Karpas-422 (cell line): ENCODE data around the gene TNNI2. TPM values are rescaled to one million over a fixed set of nuclear protein-coding genes. Genes with fewer than 3 reads are reported as not detected.

Experiments used
- DNase-seq: peaks from one replicate; pipeline ENCODE4 v3.0.0-alpha.2; 2015
- H2AFZ ChIP-seq: fragments of 200-600 bp; sonication (generic); 2 replicates; pipeline ENCODE4 v1.6.1; 2014; ENCODE audit warnings: antibody characterized with exemption, low read length, mixed read lengths
- H3K27ac ChIP-seq: fragments of 200-600 bp; sonication (generic); 2 replicates; pipeline ENCODE4 v1.5.1; 2014; ENCODE audit warnings: mild to moderate bottlenecking, low read length, moderate library complexity
- H3K27me3 ChIP-seq: fragments of 200-600 bp; sonication (generic); 2 replicates; pipeline ENCODE4 v1.6.1; 2014; ENCODE audit warnings: low read length, mixed read lengths
- H3K36me3 ChIP-seq: fragments of 200-600 bp; sonication (generic); 2 replicates; pipeline ENCODE4 v1.6.1; 2014; ENCODE audit warnings: low read length, mixed read lengths; ENCODE audit not compliant: insufficient read depth
- H3K4me1 ChIP-seq: fragments of 200-600 bp; sonication (generic); 2 replicates; pipeline ENCODE4 v1.6.1; 2014; ENCODE audit warnings: mild to moderate bottlenecking, low read length, mixed read lengths
- H3K4me2 ChIP-seq: fragments of 200-600 bp; sonication (generic); 2 replicates; pipeline ENCODE4 v1.6.1; 2014; ENCODE audit warnings: low read length, low read depth, mild to moderate bottlenecking; ENCODE audit not compliant: poor library complexity, severe bottlenecking
- H3K4me3 ChIP-seq: fragments of 200-600 bp; sonication (generic); 2 replicates; pipeline ENCODE4 v1.5.1; 2014; ENCODE audit warnings: mild to moderate bottlenecking, antibody characterized with exemption, low read length, mixed read lengths
- H3K79me2 ChIP-seq: fragments of 200-600 bp; sonication (generic); 2 replicates; pipeline ENCODE4 v1.6.1; 2014; ENCODE audit warnings: mild to moderate bottlenecking, low read length, mixed read lengths
- H3K9ac ChIP-seq: fragments of 200-600 bp; sonication (generic); 2 replicates; pipeline ENCODE4 v1.6.0; 2014; ENCODE audit warnings: low read length
- H3K9me2 ChIP-seq: fragments of 200-600 bp; sonication (generic), shearing (Covaris generic); replicated peaks from 2 replicates; pipeline ENCODE4 v1.6.0; 2014; ENCODE audit warnings: mild to moderate bottlenecking, low read length, moderate library complexity; ENCODE audit not compliant: insufficient read depth
- H3K9me3 ChIP-seq: fragments of 300-700, 200-600 bp; sonication (generic); 2 replicates; pipeline ENCODE4 v1.6.1; 2014; ENCODE audit warnings: low read length, mixed read lengths
- H4K20me1 ChIP-seq: fragments of 200-600 bp; sonication (generic); 2 replicates; pipeline ENCODE4 v1.6.1; 2014; ENCODE audit warnings: mild to moderate bottlenecking, antibody characterized with exemption, low read length, low read depth; ENCODE audit not compliant: insufficient read depth
- total RNA-seq: library from RNA; depleted of rRNA; stranded (reverse); fragments of >200 nt; shearing (Covaris generic); gene quantifications from 2 replicates; pipeline ENCODE4 v1.2.3, GENCODE V29; 2014; ENCODE audit warnings: low replicate concordance

The TNNI2 gene
- total RNA-seq, 1 experiment from 2014 or later: not detected

- no peak for DNase-seq
- H3K9me3 ChIP-seq: no peaks in the 10 kb centered on the region
Measured at GRCh38 chr11:1815751-1816150, 23.0 kb upstream of the TNNI2 start.

DNA sequence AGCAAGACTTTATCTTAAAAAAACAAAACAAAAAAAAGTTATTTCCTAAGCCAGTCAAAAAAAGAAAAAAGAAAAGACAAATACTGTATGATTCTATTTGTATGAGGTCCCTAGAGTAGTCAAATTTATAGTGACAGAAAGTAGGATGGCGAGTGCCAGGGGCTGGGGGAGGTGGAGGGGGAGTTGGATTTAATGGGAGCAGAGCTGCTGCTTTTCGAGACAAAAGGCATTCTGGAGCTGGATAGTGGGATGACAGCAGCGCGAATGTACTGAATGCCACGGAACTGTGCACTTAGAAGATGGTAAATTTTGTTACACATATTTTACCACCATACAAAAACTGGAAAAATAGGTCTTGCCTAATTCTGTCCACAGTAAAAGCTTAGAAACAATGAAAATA is 21.8 kb upstream of the TNNI2 start:
- Histone ChIP-seq H3K4me3 (no peak overlapping the region), H3K27ac (no peak overlapping the region), H3K4me1 (no peaks in the 10 kb centered on the region), H3K9ac (no peak overlapping the region), H3K27me3 (no peaks in the 10 kb centered on the region; the same call in 1 of the 2 replicates), H3K36me3 (no peaks in the 10 kb centered on the region), H3K4me2 (no peak overlapping the region), H3K9me3 (no peaks in the 10 kb centered on the region), H3K79me2 (no peaks in the 10 kb centered on the region), H4K20me1 (no peaks in the 10 kb centered on the region), H2AFZ (no peak overlapping the region), H3K9me2 (no peaks in the 10 kb centered on the region)
- DNase-seq: peak; percentile 36

More at GRCh38 chr11:1815751-1816150, 23.0 kb upstream of the TNNI2 start:
- Histone ChIP-seq H3K4me1 (no peaks in the 10 kb centered on the region), H3K4me2 (no peak overlapping the region), H3K9ac (no peak overlapping the region), H3K27ac (no peak overlapping the region), H3K79me2 (no peaks in the 10 kb centered on the region), H3K27me3 (no peaks in the 10 kb centered on the region; the same call in 1 of the 2 replicates), H4K20me1 (no peaks in the 10 kb centered on the region), H3K4me3 (no peak overlapping the region), H3K36me3 (no peaks in the 10 kb centered on the region), H3K9me2 (no peaks in the 10 kb centered on the region), H2AFZ (no peak overlapping the region)

- Histone ChIP-seq H3K27me3 (no peaks in the 10 kb centered on the region; the same call in 1 of the 2 replicates), H3K27ac (no peak overlapping the region), H3K9me2 (no peaks in the 10 kb centered on the region), H3K9ac (no peak overlapping the region), H3K79me2 (no peaks in the 10 kb centered on the region), H3K9me3 (no peaks in the 10 kb centered on the region), H3K4me3 (no peak overlapping the region), H4K20me1 (no peaks in the 10 kb centered on the region), H3K4me1 (no peaks in the 10 kb centered on the region), H3K36me3 (no peaks in the 10 kb centered on the region), H2AFZ (no peak overlapping the region), H3K4me2 (no peak overlapping the region)
- no peak for DNase-seq
Measured at GRCh38 chr11:1817511-1817910, 21.3 kb upstream of the TNNI2 start.

- Histone ChIP-seq H3K9me2 (no peaks in the 10 kb centered on the region), H3K4me1 (no peaks in the 10 kb centered on the region), H3K9ac (no peak overlapping the region), H4K20me1 (no peaks in the 10 kb centered on the region), H3K27me3 (no peaks in the 10 kb centered on the region; the same call in 1 of the 2 replicates), H3K79me2 (no peaks in the 10 kb centered on the region), H3K36me3 (no peaks in the 10 kb centered on the region), H3K4me3 (no peak overlapping the region), H3K27ac (no peak overlapping the region), H3K9me3 (no peaks in the 10 kb centered on the region), H3K4me2 (no peak overlapping the region), H2AFZ (no peak overlapping the region)
- DNase-seq: no peak
Measured at GRCh38 chr11:1819074-1819473, 19.7 kb upstream of the TNNI2 start.

DNA sequence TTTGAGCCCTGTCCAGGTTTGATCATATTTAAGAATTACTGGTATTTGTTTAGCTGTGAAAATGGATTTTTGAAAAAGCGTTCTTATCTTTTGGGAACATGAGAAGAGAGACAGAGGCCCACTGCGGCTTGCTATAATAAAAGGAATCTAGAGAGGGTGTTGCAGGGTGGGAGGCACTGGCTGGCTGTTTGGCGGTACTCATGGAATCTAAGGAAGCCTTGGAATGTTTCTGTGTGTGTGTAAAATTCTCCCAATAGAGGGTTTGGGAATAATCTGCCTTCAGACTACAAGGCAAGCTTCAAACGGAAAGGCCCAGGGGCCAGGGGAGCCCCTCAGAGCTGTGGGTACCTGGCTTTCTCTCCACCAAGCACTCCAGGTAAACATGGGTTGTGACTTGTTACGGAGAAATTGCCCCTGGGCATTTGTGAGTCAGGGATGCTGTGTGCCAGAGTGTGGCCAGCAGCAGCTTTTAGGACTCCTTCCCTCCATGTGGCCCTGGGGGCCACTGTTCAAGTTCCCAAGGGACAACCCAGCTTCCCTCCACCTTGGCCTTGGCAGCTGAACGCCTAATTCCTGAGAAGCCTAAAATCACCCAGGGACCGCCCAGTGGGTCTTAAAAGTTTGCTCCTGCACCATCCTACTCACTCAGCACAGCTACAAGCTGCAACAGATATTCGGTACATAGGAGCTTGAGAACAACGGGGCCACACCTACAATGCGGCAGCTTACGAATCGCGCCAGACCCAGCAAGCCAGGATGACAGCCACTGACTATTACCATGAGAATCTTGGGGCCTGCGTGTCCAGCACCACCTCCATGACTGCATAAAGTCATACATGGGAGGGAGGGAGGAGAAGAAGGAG is 18.1 kb upstream of the TNNI2 start:
- H3K9ac ChIP-seq: no peak overlapping the region
- no peaks in the 10 kb centered on the region for H3K9me2 ChIP-seq
- no peak for DNase-seq
- H3K27ac ChIP-seq: no peak overlapping the region
- no peak overlapping the region for H2AFZ ChIP-seq
- no peaks in the 10 kb centered on the region; the same call in 1 of the 2 replicates for H3K27me3 ChIP-seq
- H3K36me3 ChIP-seq: no peaks in the 10 kb centered on the region
- no peak overlapping the region for H3K4me2 ChIP-seq
- H3K9me3 ChIP-seq: no peaks in the 10 kb centered on the region
- H3K4me3 ChIP-seq: no peak overlapping the region
- H4K20me1 ChIP-seq: no peaks in the 10 kb centered on the region
- H3K4me1 ChIP-seq: no peaks in the 10 kb centered on the region
- no peaks in the 10 kb centered on the region for H3K79me2 ChIP-seq

- no peaks in the 10 kb centered on the region for H4K20me1 ChIP-seq
- H3K36me3 ChIP-seq: no peaks in the 10 kb centered on the region
- H3K27ac ChIP-seq: no peak overlapping the region
- H3K79me2 ChIP-seq: no peaks in the 10 kb centered on the region
- no peak overlapping the region for H2AFZ ChIP-seq
- no peak overlapping the region for H3K9ac ChIP-seq
- H3K9me2 ChIP-seq: no peaks in the 10 kb centered on the region
- H3K4me3 ChIP-seq: no peak overlapping the region
- no peak for DNase-seq
- no peaks in the 10 kb centered on the region for H3K9me3 ChIP-seq
- no peak overlapping the region for H3K4me2 ChIP-seq
- H3K4me1 ChIP-seq: no peaks in the 10 kb centered on the region
- no peaks in the 10 kb centered on the region; the same call in 1 of the 2 replicates for H3K27me3 ChIP-seq
Measured at GRCh38 chr11:1821562-1821961, 17.2 kb upstream of the TNNI2 start.

DNA sequence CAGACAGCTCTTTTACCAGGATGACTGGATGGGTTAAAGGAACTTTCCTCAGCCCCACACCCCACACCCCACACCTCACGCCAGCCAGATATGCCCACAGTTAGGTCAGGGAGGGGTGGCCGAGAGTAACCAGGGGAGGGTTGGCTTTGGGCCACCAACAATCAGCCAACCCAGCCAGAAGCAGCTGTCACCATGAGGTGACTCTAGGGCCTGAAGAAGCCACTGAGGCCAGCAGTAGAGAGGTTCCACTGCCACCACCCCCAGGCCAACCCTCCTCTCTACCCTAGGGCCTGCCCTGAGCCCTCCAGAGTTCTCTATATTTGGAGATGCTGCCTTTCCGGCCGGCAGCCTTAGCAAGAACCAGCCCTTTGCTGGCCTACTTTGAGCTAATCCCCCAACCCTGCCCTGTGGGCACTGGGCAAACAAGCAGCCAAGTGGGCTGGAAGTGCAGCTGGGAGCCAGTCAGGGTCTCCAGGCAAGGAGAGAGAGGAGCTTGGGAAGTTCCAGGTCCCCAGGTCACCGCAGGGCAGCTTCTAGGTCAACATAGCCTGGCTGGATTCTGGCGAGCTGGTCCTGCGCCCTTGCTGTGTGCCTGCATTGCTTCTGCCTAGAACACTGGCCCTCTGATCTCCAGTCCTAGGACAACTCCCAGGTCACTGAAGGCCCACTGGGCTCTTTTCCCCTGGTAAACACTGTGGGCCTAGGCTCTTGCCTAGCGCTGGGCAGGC is 16.0 kb upstream of the TNNI2 start:
- Histone ChIP-seq H3K36me3 (no peaks in the 10 kb centered on the region), H3K27me3 (no peaks in the 10 kb centered on the region), H2AFZ (no peak overlapping the region), H3K9me3 (no peaks in the 10 kb centered on the region), H3K27ac (no peak overlapping the region), H3K79me2 (no peaks in the 10 kb centered on the region), H4K20me1 (no peaks in the 10 kb centered on the region), H3K4me1 (no peaks in the 10 kb centered on the region), H3K9me2 (no peaks in the 10 kb centered on the region), H3K4me2 (no peak overlapping the region), H3K4me3 (no peak overlapping the region), H3K9ac (no peak overlapping the region)
- DNase-seq: no peak
